Heart right ventricle (tissue), 16 donors: ENCODE measurements around the gene SELENOV. TPM values are rescaled to one million over a fixed set of nuclear protein-coding genes. Genes with fewer than 3 reads are reported as not detected.
A peak's percentile ranks its signal among the peaks of the same experiment; 100 is the strongest.

Source experiments
- ATAC-seq, 8 donors: fragments of 200-7000 bp; cut with Tn5 transposase; one replicate each; pipeline ENCODE4 v1.9.1; 2020; ENCODE audit warnings: mild to moderate bottlenecking in 8 of 8, moderate library complexity in 8 of 8, moderate number of reproducible peaks in 1 of 8
- DNase-seq, 2 donors: peaks; one replicate each; pipeline ENCODE4 v3.0.0-alpha.2; 2020
- H3K27ac ChIP-seq, 10 donors: fragments of 200-600 bp; sonication (generic) in 2 of 10; one replicate each; pipeline versions ENCODE4 v1.5.0 to v1.8.0; 2020 to 2022; ENCODE audit warnings: mild to moderate bottlenecking in 3 of 10
- H3K27me3 ChIP-seq, 7 donors: fragments of 200-600 bp; one replicate each; pipeline ENCODE4 v1.8.0; 2021 to 2022; ENCODE audit warnings: mild to moderate bottlenecking in 2 of 7
- H3K36me3 ChIP-seq, 9 donors: fragments of 200-600 bp; sonication (generic) in 1 of 9; one replicate each; pipeline versions ENCODE4 v1.5.0 to v1.8.0; 2020 to 2022; ENCODE audit warnings: mild to moderate bottlenecking in 2 of 9
- H3K4me1 ChIP-seq, 9 donors: fragments of 200-600 bp; sonication (generic) in 1 of 9; one replicate each; pipeline versions ENCODE4 v1.5.0 to v1.8.0; 2020 to 2022; ENCODE audit warnings: mild to moderate bottlenecking in 4 of 9
- H3K4me3 ChIP-seq, 10 donors: fragments of 200-600 bp; sonication (generic) in 2 of 10; one replicate each; pipeline versions ENCODE4 v1.5.0 to v1.8.0; 2020 to 2022; ENCODE audit warnings: mild to moderate bottlenecking in 7 of 10, moderate library complexity in 2 of 10
- H3K9me3 ChIP-seq, 11 donors: fragments of 200-600 bp in 10 of 11; sonication (generic) in 2 of 11; one replicate each; pipeline versions ENCODE4 v1.5.0 to v1.8.0; 2013 to 2022; ENCODE audit warnings: mild to moderate bottlenecking in 2 of 11, control low read depth in 1 of 11, moderate library complexity in 1 of 11
- CTCF ChIP-seq, 9 donors: fragments of 200-600 bp; sonication (generic) in 2 of 9; IDR thresholded peaks; one replicate each; pipeline versions ENCODE4 v1.5.0 to v1.8.0; 2021 to 2022; ENCODE audit warnings: antibody characterized with exemption in 9 of 9, mild to moderate bottlenecking in 5 of 9, moderate library complexity in 1 of 9
- WGBS, 2 donors: extraction: QIAGEN DNeasy Blood & Tissue Kit; methylation state at CpG; one replicate each; pipeline ENCODE4 v1.1.7; 2013; ENCODE audit warnings: inconsistent platforms in 1 of 2; 5-methylcytosine and 5-hydroxymethylcytosine counted together
- intact Hi-C, 10 donors: fragments of 100-400 bp; cut with DNase I; formaldehyde crosslinking; loops; one replicate each; pipeline versions ENCODE4 v1.11.1 to v1.14.2; 2022
- polyA plus RNA-seq, 2 donors: library from polyadenylated mRNA; stranded (reverse); fragments of 200-250 nt; gene quantifications; one replicate each; pipeline ENCODE4 v1.2.3, GENCODE V29; 2013
- total RNA-seq, 10 donors: library from RNA; stranded (reverse); fragmentation: NEBNext Ultra II Directional in 3 of 10; extraction: Animal tissue kit (Norgen Biotek cat#: 25700) in 3 of 10; gene quantifications; one replicate each; pipeline versions ENCODE4 v1.2.1 to v1.2.4, GENCODE V29; 2021 to 2023
- donor health status: Arrhythmogenic right ventricular cardiomyopathy.
- donor health status: ischemic (EF 13 %, LVEDD 7.1; RV severe dilation, severe dysfunction).
- donor health status: healthy with polysubstance abuse.
- donor health status: DM: no; HTN: yes; CAD: no.
- donor health status: DM: no; HTN: no; CAD: no.
- donor health status: ischemic (EF 25% LVEDD 6.9; RV normal size, moderate dysfunction).
- donor health status: ischemic (EF 25% LVEDD 5.7; RV mildly dilated, moderate dysfunction).
- donor health status: healthy.
- donor health status: DM: yes; HTN: yes; CAD: no.
- donor health status: Ischemic cardiomyopathy.
- donor health status: ischemic (EF 35%, LVEDD 5.7; RV mildly dilated, moderate dysfunction).
- donor health status: nonischemic (EF 11% LVEDD 7.7; RV severe dilation, severe dysfunction).
- donor health status: DM: yes; HTN: yes; CAD: no.
- donor health status: PGD.
- donor health status: ischemic (EF 29% LVEDD 5.4; RV normal size, mild dysfunction).
- donor health status: nonischemic (EF 23%, LVEDD 6.1; RV moderate dilation, normal function).

Gene SELENOV
- total and polyA plus RNA-seq, 12 donors, result not detected

- Histone ChIP-seq H3K4me1 (peaks cover 2 to 27% (median 19%) of the 10 kb centered on the region in 9 donors), H3K4me3 (peak overlapping the region; percentile 73 to 96 (median 88)), H3K9me3 (no peaks in the 10 kb centered on the region), H3K27me3 (no peaks in the 10 kb centered on the region), H3K36me3 (peaks cover 0 to 5% (median 0%) of the 10 kb centered on the region in 9 donors), H3K27ac (peak overlapping the region in 9 of 10 donors; percentile 78 to 93 (median 88))
- TF ChIP-seq CTCF (IDR thresholded peaks at IDR 0.05), result no peak
- DNase-seq, result no peak
- 34% methylated on average over 14 of the region's 14 CpGs for WGBS, 2 donors
- intact Hi-C loops, result loop anchor here (1.0 to 10.0 kb wide), 13 partner anchors 47 to 407 kb away; partner anchors contain the start of genes PAK4 (in 2 of the 10), SUPT5H (in 2 of the 10), TIMM50 (in 2 of the 10) and DYRK1B (in 1 of the 10)
- no peak for ATAC-seq
Measured at GRCh38 chr19:39531834-39532232, 16.9 kb downstream of the SELENOV start.

GRCh38 chr19:39532233-39533002 is 17.5 kb downstream of the SELENOV start, which contains the start of gene EID2B:
TSS of gene EID2B (minus strand) at chr19:39532852. CDS start at chr19:39532802, 50 bp downstream.
- WGBS, 2 donors, result 0% methylated on average over 65 of the region's 65 CpGs
- peak; percentile 94 to 97 for DNase-seq
- H3K4me1 ChIP-seq, result peaks cover 2 to 27% (median 20%) of the 10 kb centered on the region in 9 donors

DNA sequence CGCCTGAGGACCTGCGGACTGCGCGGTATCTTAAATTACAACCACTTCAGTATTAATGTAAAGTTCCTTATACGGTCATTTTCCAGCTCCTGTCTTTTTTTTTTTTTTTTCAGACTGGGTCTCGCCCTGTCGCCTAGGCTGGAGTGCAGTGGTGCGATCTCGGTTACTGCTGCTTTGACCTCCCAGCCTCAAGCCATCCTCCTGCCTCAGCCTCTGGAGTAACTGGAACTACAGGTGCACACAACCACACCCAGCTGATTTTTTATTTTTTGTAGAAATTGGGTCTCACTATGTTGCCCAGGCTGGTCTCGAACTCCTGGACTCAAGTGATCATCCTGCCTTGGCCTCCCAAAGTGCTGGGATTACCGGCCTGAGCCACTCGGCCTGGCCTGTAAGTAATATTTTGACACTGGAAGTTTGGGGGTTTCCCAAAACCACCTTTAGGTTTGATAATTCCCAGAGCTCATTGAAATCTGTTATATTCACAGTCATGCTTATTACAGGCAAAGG is 18.1 kb downstream of the SELENOV start:
- peak overlapping the region in 5 of 10 donors; percentile 1 to 93 (median 89) for H3K27ac ChIP-seq
- 18 to 23% methylated on average over 12 of the region's 12 CpGs for WGBS, 2 donors

More at GRCh38 chr19:39532233-39533002, 17.5 kb downstream of the SELENOV start, which contains the start of gene EID2B:
- Histone ChIP-seq H3K4me3 (peak within 1 kb of the TSS; percentile 73 to 96 (median 88)), H3K36me3 (peaks cover 0 to 5% (median 0%) of the 10 kb centered on the region in 9 donors), H3K9me3 (no peaks in the 10 kb centered on the region), H3K27ac (peak within 1 kb of the TSS; percentile 42 to 93 (median 86)), H3K27me3 (no peaks in the 10 kb centered on the region)
- intact Hi-C loops, result loop anchor here (1.0 to 10.0 kb wide), 13 partner anchors 48 to 408 kb away; partner anchors contain the start of genes PAK4 (in 2 of the 10), SUPT5H (in 2 of the 10), TIMM50 (in 2 of the 10) and DYRK1B (in 1 of the 10)
- TF ChIP-seq CTCF (IDR thresholded peaks at IDR 0.05), result peak; percentile 96 to 99 (median 98)
- peak; percentile 97 to 99 (median 99) for ATAC-seq

More for the DNA sequence above, 18.1 kb downstream of the SELENOV start:
- no peak for TF ChIP-seq CTCF (IDR thresholded peaks at IDR 0.05)
- DNase-seq (no peak), ATAC-seq (peak in 4 of 8 donors; percentile 3 to 24 (median 10))
- Histone ChIP-seq H3K4me1 (peaks cover 2 to 32% (median 26%) of the 10 kb centered on the region in 9 donors), H3K9me3 (no peaks in the 10 kb centered on the region), H3K36me3 (no peaks in the 10 kb centered on the region), H3K27me3 (no peaks in the 10 kb centered on the region), H3K4me3 (peak overlapping the region in 8 of 10 donors; percentile 73 to 96 (median 84))
- intact Hi-C loops, result loop anchor here (2.0 to 10.0 kb wide), 11 partner anchors 48 to 408 kb away; partner anchors contain the start of genes PAK4 (in 2 of the 10), SUPT5H (in 2 of the 10), TIMM50 (in 2 of the 10) and DYRK1B (in 1 of the 10)
